Erythroblast (primary cell): ENCODE results near the gene BCL2L12.

ENCODE experiments used
- GATA1 ChIP-seq: IDR thresholded peaks from 2 replicates; pipeline ENCODE4 v1.6.1; 2011; ENCODE audit warnings: low read depth, mild to moderate bottlenecking, control low read depth, low read length, moderate library complexity
- POLR2A ChIP-seq: IDR thresholded peaks from 2 replicates; pipeline ENCODE4 v1.6.1; 2011; ENCODE audit warnings: mild to moderate bottlenecking, low read length

GRCh38 chr19:49646586-49646985 lies 19.1 kb upstream of the BCL2L12 start:
- no peak for TF ChIP-seq POLR2A
- no peak for TF ChIP-seq GATA1
